ENCODE measurements around the gene TOX2. TPM values are rescaled to one million over a fixed set of nuclear protein-coding genes. Genes with fewer than 3 reads are reported as not detected.

TOX2 gene
- total and polyA plus RNA-seq, 2 donors from 2014 or later: 4.7 to 5.9 TPM

DNA sequence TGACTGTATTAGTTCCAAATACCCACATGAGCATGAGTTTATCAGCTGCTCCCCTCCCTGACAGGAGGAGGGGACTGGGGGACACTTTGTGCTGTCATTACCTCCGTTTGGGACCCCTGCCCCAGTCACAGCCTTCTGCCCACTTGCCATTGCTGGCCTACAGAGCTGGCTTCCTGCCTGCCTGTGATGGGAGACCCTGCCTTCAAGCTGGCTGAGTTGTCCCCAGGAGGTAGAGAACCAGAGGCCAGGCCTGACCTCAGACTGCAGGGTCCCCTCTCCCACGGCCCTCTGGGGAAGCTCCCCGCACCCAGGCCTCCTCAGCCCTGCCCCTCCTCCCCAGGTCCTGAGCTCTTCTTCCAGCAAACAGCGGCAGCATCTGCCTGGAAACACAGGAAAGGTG lies 166.8 kb downstream of the TOX2 start:
- Histone ChIP-seq H3K27me3 (ENCODE audit: control insufficient read depth, insufficient read depth, low read length) (peaks cover 2% of the 10 kb centered on the region), H3K4me3 (ENCODE audit: low read length in 3 of 3) (no peak overlapping the region), H3K4me1 (ENCODE audit: control insufficient read depth in 2 of 3, insufficient read depth in 2 of 3, low read depth in 1 of 3, low read length in 3 of 3) (peaks cover 0 to 5% (median 0%) of the 10 kb centered on the region in 3 donors), H3K9ac (ENCODE audit: low read length in 3 of 3) (no peak overlapping the region), H3K27ac (ENCODE audit: low read depth in 2 of 2, low read length in 2 of 2) (no peak overlapping the region), H3K9me3 (ENCODE audit: control insufficient read depth in 2 of 3, insufficient read depth in 1 of 3, low read length in 3 of 3) (no peaks in the 10 kb centered on the region), H3K36me3 (ENCODE audit: control insufficient read depth in 2 of 3, insufficient read depth in 3 of 3, low read length in 3 of 3) (no peaks in the 10 kb centered on the region)
- intact Hi-C loops (cut with DNase I): no loop called here
- TF ChIP-seq, protein P1, sequence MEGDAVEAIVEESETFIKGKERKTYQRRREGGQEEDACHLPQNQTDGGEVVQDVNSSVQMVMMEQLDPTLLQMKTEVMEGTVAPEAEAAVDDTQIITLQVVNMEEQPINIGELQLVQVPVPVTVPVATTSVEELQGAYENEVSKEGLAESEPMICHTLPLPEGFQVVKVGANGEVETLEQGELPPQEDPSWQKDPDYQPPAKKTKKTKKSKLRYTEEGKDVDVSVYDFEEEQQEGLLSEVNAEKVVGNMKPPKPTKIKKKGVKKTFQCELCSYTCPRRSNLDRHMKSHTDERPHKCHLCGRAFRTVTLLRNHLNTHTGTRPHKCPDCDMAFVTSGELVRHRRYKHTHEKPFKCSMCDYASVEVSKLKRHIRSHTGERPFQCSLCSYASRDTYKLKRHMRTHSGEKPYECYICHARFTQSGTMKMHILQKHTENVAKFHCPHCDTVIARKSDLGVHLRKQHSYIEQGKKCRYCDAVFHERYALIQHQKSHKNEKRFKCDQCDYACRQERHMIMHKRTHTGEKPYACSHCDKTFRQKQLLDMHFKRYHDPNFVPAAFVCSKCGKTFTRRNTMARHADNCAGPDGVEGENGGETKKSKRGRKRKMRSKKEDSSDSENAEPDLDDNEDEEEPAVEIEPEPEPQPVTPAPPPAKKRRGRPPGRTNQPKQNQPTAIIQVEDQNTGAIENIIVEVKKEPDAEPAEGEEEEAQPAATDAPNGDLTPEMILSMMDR (IDR thresholded peaks at IDR 0.05; ENCODE audit: borderline replicate concordance, extremely low read depth, insufficient read depth): no peak
- peak in 1 of 5 donors; percentile 52 for DNase-seq
- no peak for FAIRE-seq

DNA sequence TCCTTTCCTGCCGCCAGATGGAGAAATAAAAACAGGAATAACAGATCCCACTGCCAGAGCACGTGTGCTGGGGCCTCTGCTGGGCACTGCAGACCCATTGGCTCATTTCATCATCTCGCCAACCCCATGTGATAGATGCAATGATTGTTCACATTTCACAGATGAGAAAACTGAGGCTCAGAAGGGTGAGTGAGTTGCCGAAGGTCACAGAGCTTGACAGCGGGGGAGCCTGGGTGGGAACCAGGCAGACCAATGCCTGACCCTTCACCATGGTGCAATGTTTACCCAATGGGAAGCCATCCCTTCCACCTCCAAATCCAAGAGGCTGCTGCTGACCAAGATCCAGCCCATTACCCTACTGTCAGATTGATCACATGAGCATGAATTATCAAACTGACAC lies 167.2 kb downstream of the TOX2 start:
- DNase-seq (peak in 1 of 5 donors; percentile 6), FAIRE-seq (no peak)
- no peaks in the 10 kb centered on the region for H3K9me3 ChIP-seq (ENCODE audit: control insufficient read depth in 2 of 3, insufficient read depth in 1 of 3, low read length in 3 of 3)
- H3K27ac ChIP-seq (ENCODE audit: low read depth in 2 of 2, low read length in 2 of 2): no peak overlapping the region
- no peak overlapping the region for H3K9ac ChIP-seq (ENCODE audit: low read length in 3 of 3)
- peaks cover 0 to 5% (median 0%) of the 10 kb centered on the region in 3 donors for H3K4me1 ChIP-seq (ENCODE audit: control insufficient read depth in 2 of 3, insufficient read depth in 2 of 3, low read depth in 1 of 3, low read length in 3 of 3)
- peaks cover 2% of the 10 kb centered on the region for H3K27me3 ChIP-seq (ENCODE audit: control insufficient read depth, insufficient read depth, low read length)
- intact Hi-C loops (cut with DNase I): no loop called here
- H3K4me3 ChIP-seq (ENCODE audit: low read length in 3 of 3): no peak overlapping the region
- TF ChIP-seq, protein P1 (IDR thresholded peaks at IDR 0.05; ENCODE audit: borderline replicate concordance, extremely low read depth, insufficient read depth): no peak
- H3K36me3 ChIP-seq (ENCODE audit: control insufficient read depth in 2 of 3, insufficient read depth in 3 of 3, low read length in 3 of 3): no peaks in the 10 kb centered on the region

DNA sequence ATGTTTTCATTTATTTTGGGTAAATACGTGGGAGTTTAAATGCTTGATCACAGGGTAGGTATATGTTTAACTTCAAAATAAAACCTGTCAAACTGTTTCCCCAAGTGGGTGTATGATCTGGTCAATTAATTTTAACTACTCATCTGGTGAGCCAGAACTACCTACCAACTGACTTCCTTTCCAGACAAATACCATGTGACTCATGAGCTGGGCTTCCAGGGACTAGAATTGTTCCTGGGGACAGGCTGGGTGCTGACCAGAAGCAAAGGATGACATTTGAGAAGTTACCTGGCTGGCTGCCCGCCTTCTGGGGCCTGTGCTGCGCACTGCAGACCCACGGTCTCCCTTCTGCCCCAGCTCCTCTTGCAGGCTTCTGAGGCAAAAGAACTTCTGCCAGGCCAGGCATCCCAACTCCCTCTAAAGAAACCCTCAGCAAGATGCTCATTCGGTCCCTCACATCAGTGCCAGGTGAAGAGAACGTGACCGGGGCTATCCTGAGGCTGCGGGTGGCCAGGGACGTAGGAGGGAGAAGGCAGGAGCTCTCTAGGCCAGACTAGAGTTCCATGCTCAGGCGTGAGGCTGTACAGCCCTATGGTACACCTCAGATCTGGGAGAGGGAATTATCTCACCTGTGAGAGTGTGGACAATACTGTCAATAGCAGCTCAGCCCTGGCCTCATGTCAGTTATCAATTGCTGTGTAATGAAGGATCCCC lies 168.7 kb downstream of the TOX2 start:
- peaks cover 2% of the 10 kb centered on the region for H3K27me3 ChIP-seq (ENCODE audit: control insufficient read depth, insufficient read depth, low read length)
- no peak for FAIRE-seq
- DNase-seq: peak in 4 of 5 donors; percentile 44 to 76 (median 65)
- H3K36me3 ChIP-seq (ENCODE audit: control insufficient read depth in 2 of 3, insufficient read depth in 3 of 3, low read length in 3 of 3): no peaks in the 10 kb centered on the region
- peaks cover 0 to 5% (median 0%) of the 10 kb centered on the region in 3 donors for H3K4me1 ChIP-seq (ENCODE audit: control insufficient read depth in 2 of 3, insufficient read depth in 2 of 3, low read depth in 1 of 3, low read length in 3 of 3)
- TF ChIP-seq, protein P1 (IDR thresholded peaks at IDR 0.05; ENCODE audit: borderline replicate concordance, extremely low read depth, insufficient read depth): no peak
- H3K9ac ChIP-seq (ENCODE audit: low read length in 3 of 3): no peak overlapping the region
- intact Hi-C loops (cut with DNase I): no loop called here
- no peak overlapping the region for H3K4me3 ChIP-seq (ENCODE audit: low read length in 3 of 3)
- no peaks in the 10 kb centered on the region for H3K9me3 ChIP-seq (ENCODE audit: control insufficient read depth in 2 of 3, insufficient read depth in 1 of 3, low read length in 3 of 3)
- peak overlapping the region in 1 of 2 donors; percentile 23 for H3K27ac ChIP-seq (ENCODE audit: low read depth in 2 of 2, low read length in 2 of 2)
